Osteocyte (in vitro differentiated cells): ENCODE measurements around the gene ZNF536. TPM values are rescaled to one million over a fixed set of nuclear protein-coding genes. Genes with fewer than 3 reads are reported as not detected.
"Not testable (repeated sequence)": the region's sequence is repeated elsewhere in the genome, so short reads cannot be mapped to it uniquely, and the experiment has no call there.

Source experiments
- DNase-seq: peaks from one replicate; pipeline ENCODE4 v3.0.0; 2021; ENCODE audit warnings: mixed read lengths; ENCODE audit not compliant: unreplicated experiment; ENCODE audit errors: extremely low spot score
- H3K27ac Mint-ChIP-seq: one replicate; pipeline ENCODE4 v1.8.0; 2021; ENCODE audit warnings: mild to moderate bottlenecking, mixed read lengths; ENCODE audit not compliant: unreplicated experiment
- H3K27me3 Mint-ChIP-seq: one replicate; pipeline ENCODE4 v1.8.0; 2021; ENCODE audit warnings: mixed read lengths; ENCODE audit not compliant: unreplicated experiment
- H3K36me3 Mint-ChIP-seq: one replicate; pipeline ENCODE4 v1.8.0; 2021; ENCODE audit warnings: mixed read lengths; ENCODE audit not compliant: unreplicated experiment
- H3K4me1 Mint-ChIP-seq: one replicate; pipeline ENCODE4 v1.8.0; 2021; ENCODE audit warnings: mixed read lengths; ENCODE audit not compliant: unreplicated experiment
- H3K4me3 Mint-ChIP-seq: one replicate; pipeline ENCODE4 v1.8.0; 2021; ENCODE audit warnings: mild to moderate bottlenecking, moderate library complexity, mixed read lengths; ENCODE audit not compliant: unreplicated experiment
- H3K9me3 Mint-ChIP-seq: one replicate; pipeline ENCODE4 v1.8.0; 2021; ENCODE audit warnings: mixed read lengths; ENCODE audit not compliant: unreplicated experiment
- total RNA-seq: library from RNA; stranded (reverse); gene quantifications from 2 replicates; pipeline ENCODE4 v1.2.1, GENCODE V29; 2021
- TF ChIP-seq, protein P1 (sequence below): fragments of 200-600 bp; sonication (generic); IDR thresholded peaks from 2 replicates; pipeline ENCODE4 v1.5.0; 2021; ENCODE audit warnings: antibody characterized with exemption, mild to moderate bottlenecking, moderate library complexity

Gene ZNF536
- total RNA-seq, 1 donor from 2014 or later, result not detected

DNA sequence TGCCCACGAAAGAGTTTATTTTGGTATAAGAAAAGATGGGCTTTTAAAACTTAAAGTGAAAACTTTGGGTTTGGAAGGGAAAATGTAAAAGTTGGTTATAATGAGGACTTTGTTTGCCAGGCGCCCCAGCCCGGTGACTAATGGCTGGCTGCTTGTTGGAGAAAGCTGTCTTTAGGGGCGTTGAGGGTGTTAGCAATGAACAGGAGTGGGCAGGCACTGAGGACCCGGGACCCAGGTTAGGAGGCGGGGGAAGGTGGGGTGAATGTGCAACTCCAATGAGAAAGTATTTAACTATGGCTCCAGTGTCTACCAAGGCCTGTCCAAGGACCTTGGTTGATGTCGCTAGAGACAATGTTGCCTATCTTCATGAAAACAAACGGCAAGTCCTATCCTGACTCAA lies 118.6 kb downstream of the ZNF536 start:
- Mint-ChIP-seq H3K9me3 (peaks cover 12% of the 10 kb centered on the region), H3K4me3 (no peak overlapping the region), H3K27me3 (no peaks in the 10 kb centered on the region), H3K36me3 (no peaks in the 10 kb centered on the region), H3K4me1 (no peaks in the 10 kb centered on the region), H3K27ac (no peak overlapping the region)
- TF ChIP-seq, protein P1, sequence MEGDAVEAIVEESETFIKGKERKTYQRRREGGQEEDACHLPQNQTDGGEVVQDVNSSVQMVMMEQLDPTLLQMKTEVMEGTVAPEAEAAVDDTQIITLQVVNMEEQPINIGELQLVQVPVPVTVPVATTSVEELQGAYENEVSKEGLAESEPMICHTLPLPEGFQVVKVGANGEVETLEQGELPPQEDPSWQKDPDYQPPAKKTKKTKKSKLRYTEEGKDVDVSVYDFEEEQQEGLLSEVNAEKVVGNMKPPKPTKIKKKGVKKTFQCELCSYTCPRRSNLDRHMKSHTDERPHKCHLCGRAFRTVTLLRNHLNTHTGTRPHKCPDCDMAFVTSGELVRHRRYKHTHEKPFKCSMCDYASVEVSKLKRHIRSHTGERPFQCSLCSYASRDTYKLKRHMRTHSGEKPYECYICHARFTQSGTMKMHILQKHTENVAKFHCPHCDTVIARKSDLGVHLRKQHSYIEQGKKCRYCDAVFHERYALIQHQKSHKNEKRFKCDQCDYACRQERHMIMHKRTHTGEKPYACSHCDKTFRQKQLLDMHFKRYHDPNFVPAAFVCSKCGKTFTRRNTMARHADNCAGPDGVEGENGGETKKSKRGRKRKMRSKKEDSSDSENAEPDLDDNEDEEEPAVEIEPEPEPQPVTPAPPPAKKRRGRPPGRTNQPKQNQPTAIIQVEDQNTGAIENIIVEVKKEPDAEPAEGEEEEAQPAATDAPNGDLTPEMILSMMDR, result no peak
- DNase-seq, result no peak

DNA sequence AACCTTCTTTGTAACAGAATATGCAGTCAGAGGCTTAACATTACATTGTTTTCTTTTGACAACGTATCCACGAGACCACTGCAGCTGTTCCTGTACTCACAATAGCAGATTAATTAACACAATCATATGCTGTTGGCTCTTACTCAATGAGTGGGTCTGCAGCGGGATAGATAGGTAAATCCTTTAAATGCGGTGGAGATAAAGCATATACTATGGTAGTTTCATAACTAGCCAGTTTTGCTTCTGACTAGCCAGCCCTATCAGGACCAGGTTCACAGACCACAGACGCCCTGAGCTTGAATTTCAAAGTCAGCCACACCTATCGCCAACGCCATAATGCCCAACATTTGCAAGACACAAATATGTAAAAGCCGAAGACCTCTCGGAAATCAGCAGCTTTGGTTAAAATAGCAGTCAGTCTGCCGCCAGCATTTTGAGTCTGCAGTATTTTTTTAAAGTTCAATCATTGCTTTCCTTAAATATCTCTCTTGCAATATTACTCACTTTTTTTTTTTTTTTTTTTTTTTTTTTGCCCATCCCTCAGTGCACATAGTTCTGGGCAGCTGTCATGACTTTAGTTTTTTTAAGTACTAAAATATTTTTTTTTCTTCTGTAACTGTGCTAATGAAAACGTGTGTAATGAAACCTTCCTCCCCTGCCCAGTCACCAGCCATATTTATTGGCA lies 120.5 kb downstream of the ZNF536 start:
- Mint-ChIP-seq H3K4me3 (no peak overlapping the region), H3K9me3 (peaks cover 15% of the 10 kb centered on the region), H3K36me3 (no peaks in the 10 kb centered on the region), H3K27ac (no peak overlapping the region), H3K4me1 (no peaks in the 10 kb centered on the region), H3K27me3 (no peaks in the 10 kb centered on the region)
- TF ChIP-seq, protein P1, result no peak
- DNase-seq, result no peak

DNA sequence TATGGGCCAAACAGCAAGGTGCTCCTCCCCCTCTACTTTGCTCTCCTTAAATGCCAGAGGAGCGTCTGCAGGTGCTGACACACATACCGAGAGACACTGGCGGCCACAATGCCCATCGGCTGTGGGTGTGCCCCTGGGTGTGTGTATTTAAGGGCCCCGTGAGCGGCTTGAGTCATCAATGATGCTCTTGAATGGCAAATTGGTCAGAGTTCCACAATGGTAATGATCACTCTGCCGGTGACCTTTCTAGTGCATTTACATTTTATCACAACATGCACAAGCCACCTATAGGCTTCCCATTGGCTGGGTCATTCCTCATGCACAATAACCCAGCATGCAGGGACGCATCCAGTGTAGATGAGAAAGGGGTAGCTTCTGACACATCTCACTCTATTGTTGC lies 124.8 kb downstream of the ZNF536 start:
- Mint-ChIP-seq H3K36me3 (no peaks in the 10 kb centered on the region), H3K27ac (no peak overlapping the region), H3K9me3 (peaks cover 18% of the 10 kb centered on the region), H3K27me3 (no peaks in the 10 kb centered on the region), H3K4me3 (no peak overlapping the region), H3K4me1 (no peaks in the 10 kb centered on the region)
- no peak for DNase-seq
- TF ChIP-seq, protein P1, result no peak

DNA sequence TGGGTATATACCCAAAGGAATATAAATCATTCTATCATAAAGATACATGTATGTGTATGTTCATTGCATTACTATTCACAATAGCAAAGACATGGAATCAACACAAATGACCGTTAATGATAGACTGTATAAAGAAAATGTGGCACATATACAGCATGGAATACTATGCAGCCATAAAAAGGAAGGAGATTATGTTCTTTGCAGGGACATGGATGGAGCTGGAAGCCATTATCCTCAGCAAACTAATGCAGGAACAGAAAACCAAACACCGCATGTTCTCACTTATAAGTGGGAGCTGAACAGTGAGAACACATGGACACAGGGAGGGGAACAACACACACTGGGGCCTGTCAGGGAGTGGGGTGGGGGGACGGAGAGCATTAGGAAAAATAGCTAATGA lies 125.9 kb downstream of the ZNF536 start:
- H3K9me3 Mint-ChIP-seq, result peaks cover 24% of the 10 kb centered on the region
- H3K4me3 Mint-ChIP-seq, H3K27ac Mint-ChIP-seq, H3K27me3 Mint-ChIP-seq, H3K36me3 Mint-ChIP-seq, DNase-seq, H3K4me1 Mint-ChIP-seq: not testable (repeated sequence)

DNA sequence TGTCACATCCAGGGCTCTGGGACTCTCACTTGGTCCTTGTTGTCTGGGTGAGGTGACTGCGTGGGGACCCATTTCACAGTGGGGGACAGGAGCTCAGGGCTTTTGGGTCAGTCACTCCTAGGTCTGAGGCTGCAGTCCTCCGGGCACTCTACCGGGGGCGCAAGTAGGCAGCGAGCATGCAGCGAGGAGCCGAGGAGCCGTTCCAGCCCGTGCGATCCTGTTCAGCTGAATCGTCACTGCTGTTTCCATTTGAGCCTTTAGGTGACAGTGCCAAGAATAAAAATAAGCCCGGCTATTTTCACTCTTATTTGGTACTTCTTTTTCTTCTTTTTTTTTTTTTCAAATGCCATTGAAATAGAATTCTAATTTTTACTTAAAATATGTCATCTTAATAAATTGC lies 126.5 kb downstream of the ZNF536 start:
- Mint-ChIP-seq H3K27ac (no peak overlapping the region), H3K27me3 (no peaks in the 10 kb centered on the region), H3K36me3 (no peaks in the 10 kb centered on the region), H3K4me1 (no peaks in the 10 kb centered on the region), H3K4me3 (no peak overlapping the region), H3K9me3 (peaks cover 19% of the 10 kb centered on the region)
- TF ChIP-seq, protein P1, result no peak
- DNase-seq, result no peak
